Mesodermal cell (in vitro differentiated cells): ENCODE measurements around the gene ACSM2B.
"Not testable (repeated sequence)": the region's sequence is repeated elsewhere in the genome, so short reads cannot be mapped to it uniquely, and the experiment has no call there.

Experiments used
- H3K27ac ChIP-seq: 2 replicates; pipeline ENCODE4 v1.7.0; 2013; ENCODE audit warnings: mild to moderate bottlenecking, low read depth, low read length, moderate library complexity; ENCODE audit not compliant: severe bottlenecking
- H3K36me3 ChIP-seq: 2 replicates; pipeline ENCODE4 v1.7.1; 2013; ENCODE audit warnings: mild to moderate bottlenecking, low read length, moderate library complexity; ENCODE audit not compliant: control insufficient read depth, insufficient read depth
- H3K4me1 ChIP-seq: one replicate; pipeline ENCODE4 v1.7.1; 2013; ENCODE audit warnings: mild to moderate bottlenecking, low read length; ENCODE audit not compliant: insufficient read depth, control insufficient read depth, poor library complexity, severe bottlenecking
- H3K4me3 ChIP-seq: 2 replicates; pipeline ENCODE4 v1.7.0; 2013; ENCODE audit warnings: low read length, control low read depth, mild to moderate bottlenecking; ENCODE audit not compliant: insufficient read depth, poor library complexity, severe bottlenecking; ENCODE audit errors: extremely low read depth
- H3K9me3 ChIP-seq: 2 replicates; pipeline ENCODE4 v1.7.1; 2013; ENCODE audit warnings: mild to moderate bottlenecking, low read length, moderate library complexity; ENCODE audit not compliant: control insufficient read depth
- WGBS, 2 experiments: methylation state at CpG; one replicate each; pipeline ENCODE4 v1.1.5; 2013; ENCODE audit warnings: missing lambda C conversion rate in 2 of 2; ENCODE audit not compliant: insufficient coverage in 2 of 2; 5-methylcytosine and 5-hydroxymethylcytosine counted together

ACSM2B gene

GRCh38 chr16:20612551-20613480 lies 36.6 kb upstream of the ACSM2B start:
- 83 to 86% methylated on average over 9 of the region's 9 CpGs for WGBS, 2 experiments
- no peaks in the 10 kb centered on the region for H3K36me3 ChIP-seq
- H3K4me3 ChIP-seq, result no peak overlapping the region
- H3K4me1 ChIP-seq, result no peaks in the 10 kb centered on the region
- no peaks in the 10 kb centered on the region for H3K9me3 ChIP-seq
- no peak overlapping the region for H3K27ac ChIP-seq

- H3K4me1 ChIP-seq, result no peaks in the 10 kb centered on the region
- H3K27ac ChIP-seq, result no peak overlapping the region
- WGBS, 2 experiments, result 75 to 85% methylated on average over 5 of the region's 5 CpGs
- H3K36me3 ChIP-seq, result no peaks in the 10 kb centered on the region
- H3K9me3 ChIP-seq, result no peaks in the 10 kb centered on the region
- H3K4me3 ChIP-seq, result no peak overlapping the region
These were observed 35.9 kb upstream of the ACSM2B start for GRCh38 chr16:20611975-20612481.

- no peak overlapping the region for H3K27ac ChIP-seq
- WGBS, 2 experiments, result 67 to 68% methylated on average over 2 of the region's 2 CpGs
These were observed 35.3 kb upstream of the ACSM2B start for GRCh38 chr16:20611350-20611902.

GRCh38 chr16:20610892-20611349 lies 34.8 kb upstream of the ACSM2B start:
- no peaks in the 10 kb centered on the region for H3K36me3 ChIP-seq
- H3K9me3 ChIP-seq, result no peaks in the 10 kb centered on the region
- 80 to 86% methylated on average over 3 to 4 of the region's 4 CpGs for WGBS, 2 experiments
- H3K27ac ChIP-seq, result no peak overlapping the region
- no peak overlapping the region for H3K4me3 ChIP-seq
- H3K4me1 ChIP-seq, result no peaks in the 10 kb centered on the region

More at GRCh38 chr16:20611350-20611902, 35.3 kb upstream of the ACSM2B start:
- Histone ChIP-seq H3K4me1 (no peaks in the 10 kb centered on the region), H3K36me3 (no peaks in the 10 kb centered on the region), H3K4me3 (no peak overlapping the region), H3K9me3 (no peaks in the 10 kb centered on the region)

GRCh38 chr16:20610211-20610891 lies 34.2 kb upstream of the ACSM2B start:
- H3K4me3 ChIP-seq, result no peak overlapping the region
- no peaks in the 10 kb centered on the region for H3K4me1 ChIP-seq
- H3K27ac ChIP-seq, result no peak overlapping the region
- H3K9me3 ChIP-seq, result no peaks in the 10 kb centered on the region
- 81 to 82% methylated on average over 6 of the region's 6 CpGs for whole genome bisulfite sequencing, 2 experiments
- no peaks in the 10 kb centered on the region for H3K36me3 ChIP-seq

GRCh38 chr16:20602205-20602604 lies 26.0 kb upstream of the ACSM2B start:
- not testable (repeated sequence) for H3K4me3 ChIP-seq, H3K9me3 ChIP-seq, H3K4me1 ChIP-seq, H3K36me3 ChIP-seq, H3K27ac ChIP-seq
- 51 to 61% methylated on average over 10 to 11 of the region's 11 CpGs for WGBS, 2 experiments

GRCh38 chr16:20599475-20599874 lies 23.3 kb upstream of the ACSM2B start:
- H3K36me3 ChIP-seq, H3K9me3 ChIP-seq, H3K27ac ChIP-seq, H3K4me3 ChIP-seq, H3K4me1 ChIP-seq: not testable (repeated sequence)
- WGBS, 2 experiments, result 83 to 86% methylated on average over 1 to 2 of the region's 5 CpGs

GRCh38 chr16:20598832-20599469 lies 22.8 kb upstream of the ACSM2B start:
- Histone ChIP-seq H3K4me1 (no peaks in the 10 kb centered on the region), H3K27ac (no peak overlapping the region), H3K9me3 (no peaks in the 10 kb centered on the region), H3K4me3 (no peak overlapping the region), H3K36me3 (no peaks in the 10 kb centered on the region)
- 48 to 51% methylated on average over 4 to 5 of the region's 5 CpGs for WGBS, 2 experiments

GRCh38 chr16:20595694-20596093 lies 19.5 kb upstream of the ACSM2B start:
- 100% methylated on average over 1 of the region's 2 CpGs; no CpG with 5 or more reads in 1 of the 2 experiments for WGBS, 2 experiments
- H3K27ac ChIP-seq, H3K9me3 ChIP-seq, H3K36me3 ChIP-seq, H3K4me1 ChIP-seq, H3K4me3 ChIP-seq: not testable (repeated sequence)

- not testable (repeated sequence) for H3K27ac ChIP-seq, H3K4me3 ChIP-seq, H3K36me3 ChIP-seq, H3K9me3 ChIP-seq, H3K4me1 ChIP-seq
- whole genome bisulfite sequencing, 2 experiments, result no CpG with 5 or more reads among the region's 2 CpGs
These were observed 18.9 kb upstream of the ACSM2B start for GRCh38 chr16:20595068-20595467.
